ENCODE results near the gene CYP27B1.

- TF ChIP-seq CTCF (IDR thresholded peaks at IDR 0.05) (no peak), POLR2A (IDR thresholded peaks at IDR 0.05) (no peak), EP300 (IDR thresholded peaks at IDR 0.05; ENCODE audit: low read depth) (no peak), POLR2AphosphoS5 (IDR thresholded peaks at IDR 0.05) (no peak)
Observed at GRCh38 chr12:57763881-57764661, 2.8 kb downstream of the CYP27B1 start.
